Stimulated activated CD8-positive, alpha-beta memory T cell treated with anti-CD3 and anti-CD28 coated beads, Interleukin-7, amount 100 ng/mL, for 1 hour (primary cell): ENCODE results near the gene CDK6.
A peak's percentile ranks its signal among the peaks of the same experiment; 100 is the strongest.
"Not testable (repeated sequence)": the region's sequence is repeated elsewhere in the genome, so short reads cannot be mapped to it uniquely, and the experiment has no call there.

ENCODE experiments used
- DNase-seq, 2 donors: peaks; one replicate each; pipeline ENCODE4 v3.0.0-alpha.2; 2020; ENCODE audit warnings: low read depth in 2 of 2

CDK6 gene

GRCh38 chr7:92836489-92836999 lies at the start of gene CDK6:
CDK6 (minus strand) TSS chr7:92836573; CDS start chr7:92833323, 3,250 bp downstream.
- DNase-seq: peak in 1 of 2 donors; percentile 33

- not testable (repeated sequence) for DNase-seq
Measured at GRCh38 chr7:92886039-92886438, 49.7 kb upstream of the CDK6 start.

GRCh38 chr7:92884218-92884617 lies 47.8 kb upstream of the CDK6 start:
- DNase-seq: no peak

GRCh38 chr7:92882760-92883159 lies 46.4 kb upstream of the CDK6 start:
- no peak for DNase-seq

GRCh38 chr7:92881091-92881485 lies 44.7 kb upstream of the CDK6 start:
- no peak for DNase-seq

- DNase-seq: no peak
Measured at GRCh38 chr7:92880212-92881090, 44.1 kb upstream of the CDK6 start.

GRCh38 chr7:92877367-92877766 lies 41.0 kb upstream of the CDK6 start:
- DNase-seq: no peak

GRCh38 chr7:92876836-92877235 lies 40.5 kb upstream of the CDK6 start:
- no peak for DNase-seq

- DNase-seq: no peak
Measured at GRCh38 chr7:92875719-92876118, 39.3 kb upstream of the CDK6 start.

GRCh38 chr7:92875173-92875572 lies 38.8 kb upstream of the CDK6 start:
- DNase-seq: no peak

- no peak for DNase-seq
Measured at GRCh38 chr7:92874567-92874966, 38.2 kb upstream of the CDK6 start.

GRCh38 chr7:92873776-92874175 lies 37.4 kb upstream of the CDK6 start:
- no peak for DNase-seq

GRCh38 chr7:92872701-92873100 lies 36.3 kb upstream of the CDK6 start:
- no peak for DNase-seq

- no peak for DNase-seq
Measured at GRCh38 chr7:92868683-92869293, 32.4 kb upstream of the CDK6 start.

GRCh38 chr7:92864169-92864568 lies 27.8 kb upstream of the CDK6 start:
- not testable (repeated sequence) for DNase-seq

GRCh38 chr7:92856436-92856835 lies 20.1 kb upstream of the CDK6 start:
- DNase-seq: no peak

- no peak for DNase-seq
Measured at GRCh38 chr7:92854501-92855238, 18.3 kb upstream of the CDK6 start.

- no peak for DNase-seq
Measured at GRCh38 chr7:92851732-92852131, 15.4 kb upstream of the CDK6 start.

GRCh38 chr7:92850516-92850915 lies 14.1 kb upstream of the CDK6 start:
- no peak for DNase-seq

- DNase-seq: no peak
Measured at GRCh38 chr7:92849322-92849721, 12.9 kb upstream of the CDK6 start.

GRCh38 chr7:92848851-92849250 lies 12.5 kb upstream of the CDK6 start:
- no peak for DNase-seq

GRCh38 chr7:92848441-92848840 lies 12.1 kb upstream of the CDK6 start:
- DNase-seq: no peak
